Endometrial microvascular endothelial cells (primary cell): Measurements from ENCODE around the gene PTPN18. TPM values are rescaled to one million over a fixed set of nuclear protein-coding genes. Genes with fewer than 3 reads are reported as not detected.
"Not testable (repeated sequence)": the region's sequence is repeated elsewhere in the genome, so short reads cannot be mapped to it uniquely, and the experiment has no call there.

Experiments used
- in situ Hi-C: cut with HindIII; loops from 2 replicates; pipeline ENCODE4 v1.10.0; 2017; ENCODE audit warnings: low sequenced_read_pairs, low pct_unique_long_range_greater_than_20kb; ENCODE audit errors: inconsistent ontology term
- total RNA-seq: library from RNA; depleted of rRNA; stranded (reverse); fragments of >200 nt; gene quantifications from one replicate; pipeline ENCODE4 v1.2.3, GENCODE V29; 2015; ENCODE audit errors: inconsistent ontology term

The PTPN18 gene
- 20.3 TPM for total RNA-seq

DNA sequence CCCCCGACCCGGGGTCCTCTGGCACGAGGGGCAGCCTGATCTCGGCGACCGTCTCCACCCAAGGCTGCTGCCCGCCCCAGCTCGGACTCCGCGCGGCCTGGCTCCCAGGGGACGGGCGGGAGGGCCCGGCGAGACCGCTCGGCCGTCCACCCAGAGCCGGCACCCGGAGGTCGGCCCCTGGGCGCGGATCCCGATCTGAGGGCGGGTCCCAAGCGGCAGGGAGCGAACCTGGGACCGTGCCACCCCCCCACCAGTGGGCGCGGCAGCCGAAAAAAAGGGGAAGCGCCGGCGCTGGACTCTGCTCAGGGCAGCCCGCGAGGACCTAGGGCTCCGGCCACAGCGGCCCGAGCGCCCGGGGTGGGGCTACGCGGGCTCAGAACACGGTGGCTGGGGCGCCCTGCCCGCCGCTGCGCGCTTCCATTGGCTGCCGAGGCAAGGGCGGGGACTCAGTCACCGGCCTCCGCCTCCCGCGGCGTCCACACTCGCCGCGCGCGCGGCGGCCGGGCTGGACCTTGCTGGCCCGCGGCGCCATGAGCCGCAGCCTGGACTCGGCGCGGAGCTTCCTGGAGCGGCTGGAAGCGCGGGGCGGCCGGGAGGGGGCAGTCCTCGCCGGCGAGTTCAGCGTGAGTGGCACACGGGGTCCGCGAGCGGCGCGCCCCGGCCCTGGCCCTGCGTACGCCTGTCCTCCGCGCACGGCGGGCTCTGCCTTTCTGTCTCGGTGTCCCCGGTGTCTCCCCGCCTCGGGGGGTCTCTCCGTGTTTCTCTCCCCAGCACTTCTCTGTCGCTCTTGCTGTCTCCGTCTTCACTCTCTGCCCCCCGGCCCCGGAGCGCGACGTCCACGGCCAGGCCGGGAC is at the start of gene PTPN18:
Gene PTPN18, plus strand, starts transcription at position 479 of the 854 bp plus-strand sequence. Its CDS starts 52 bp downstream, at position 531.
- in situ Hi-C loops: no loop called here

GRCh38 chr2:130307850-130308249 is 48.0 kb upstream of the PTPN18 start:
- in situ Hi-C loops: no loop called here

- in situ Hi-C loops: no loop called here
These were observed 45.0 kb upstream of the PTPN18 start for GRCh38 chr2:130310881-130311280.

- in situ Hi-C loops: no loop called here
These were observed 42.0 kb upstream of the PTPN18 start for GRCh38 chr2:130313812-130314334.

GRCh38 chr2:130314377-130314776 is 41.5 kb upstream of the PTPN18 start:
- in situ Hi-C loops: no loop called here

GRCh38 chr2:130316596-130316995 is 39.3 kb upstream of the PTPN18 start:
- in situ Hi-C loops: no loop called here

- in situ Hi-C loops: no loop called here
These were observed 37.0 kb upstream of the PTPN18 start for GRCh38 chr2:130318906-130319305.

GRCh38 chr2:130319536-130319935 is 36.3 kb upstream of the PTPN18 start:
- in situ Hi-C loops: no loop called here

DNA sequence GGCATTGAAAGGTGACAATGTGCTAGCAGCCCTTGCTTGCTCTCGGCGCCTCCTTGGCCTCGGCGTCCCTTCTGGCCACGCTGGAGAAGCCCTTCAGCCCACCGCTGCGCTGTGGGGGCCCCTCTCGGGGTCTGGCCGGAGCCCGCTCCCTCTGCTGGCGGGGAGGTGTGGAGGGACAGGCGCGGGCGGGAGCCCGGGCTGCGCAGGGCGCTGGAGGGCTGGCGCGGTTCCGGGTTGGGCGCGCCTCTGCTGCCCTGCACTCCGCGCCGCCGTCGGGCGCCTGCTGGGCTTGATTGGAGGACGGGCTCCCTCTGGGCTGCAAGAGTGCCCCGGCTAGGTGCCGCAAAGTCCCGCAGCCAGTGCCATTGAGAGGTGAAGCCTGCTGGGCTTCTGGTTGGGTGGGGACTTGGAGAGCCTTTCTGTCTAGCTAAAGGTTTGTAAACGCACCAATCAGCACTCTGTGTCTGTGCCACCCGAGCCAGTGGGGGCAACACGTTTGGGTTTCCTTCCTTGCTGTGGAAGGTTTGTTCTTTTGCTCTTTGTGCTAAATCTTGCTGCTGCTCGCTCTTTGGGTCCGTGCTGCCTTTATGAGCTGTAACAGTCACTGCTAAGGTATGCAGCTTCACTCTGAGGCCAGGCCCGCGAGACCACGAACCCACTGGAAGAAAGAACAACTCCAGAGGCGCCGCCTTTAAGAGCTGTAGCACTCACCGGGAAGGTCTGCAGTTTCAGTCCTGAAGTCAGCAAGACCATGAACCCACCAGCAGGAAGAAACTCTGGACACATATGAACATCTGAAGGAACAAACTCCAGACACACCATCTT is 27.9 kb upstream of the PTPN18 start:
- in situ Hi-C loops: no loop called here

- in situ Hi-C loops: no loop called here
These were observed 27.1 kb upstream of the PTPN18 start for GRCh38 chr2:130328710-130329109.

GRCh38 chr2:130332271-130333073 is 23.4 kb upstream of the PTPN18 start:
- in situ Hi-C loops: no loop called here

DNA sequence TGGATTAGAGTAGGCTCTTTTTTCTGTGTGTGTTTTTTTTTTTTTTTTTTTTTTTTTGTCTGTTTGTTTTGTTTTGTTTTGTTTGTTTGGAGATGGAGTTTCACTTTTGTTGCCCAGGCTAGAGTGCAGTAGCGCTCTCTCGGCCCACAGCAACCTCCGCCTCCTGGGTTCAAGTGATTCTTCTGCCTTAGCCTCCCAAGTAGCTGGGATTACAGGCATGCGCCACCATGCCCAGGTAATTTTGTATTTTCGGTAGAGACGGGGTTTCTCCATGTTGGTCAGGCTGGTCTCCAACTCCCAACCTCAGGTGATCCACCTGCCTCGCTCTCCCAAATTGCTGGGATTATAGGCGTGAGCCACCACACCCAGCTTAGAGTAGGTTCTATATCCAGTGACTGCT is 22.6 kb upstream of the PTPN18 start:
- in situ Hi-C loops: not testable (repeated sequence)

GRCh38 chr2:130334026-130334425 is 21.8 kb upstream of the PTPN18 start:
- in situ Hi-C loops: no loop called here

DNA sequence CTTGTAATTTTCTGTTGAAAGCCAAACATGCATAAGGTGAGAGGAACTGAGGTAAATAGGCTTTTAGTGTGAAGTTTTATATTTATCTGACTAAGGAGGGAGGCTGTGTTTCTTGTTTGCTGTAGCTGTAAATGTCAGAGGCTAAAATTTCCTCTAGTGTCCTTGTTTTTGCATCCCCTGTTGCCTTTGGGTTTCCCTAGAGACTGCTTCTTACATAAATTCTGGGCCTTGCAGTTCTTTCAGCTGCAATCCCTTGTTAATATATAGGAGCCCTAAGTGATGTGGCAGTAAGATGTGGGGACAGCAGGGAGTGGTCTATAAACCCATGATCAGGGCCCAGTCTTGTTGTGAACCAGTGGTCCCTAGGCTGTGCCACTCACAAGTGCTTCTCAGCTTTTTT is 20.6 kb upstream of the PTPN18 start:
- in situ Hi-C loops: no loop called here

DNA sequence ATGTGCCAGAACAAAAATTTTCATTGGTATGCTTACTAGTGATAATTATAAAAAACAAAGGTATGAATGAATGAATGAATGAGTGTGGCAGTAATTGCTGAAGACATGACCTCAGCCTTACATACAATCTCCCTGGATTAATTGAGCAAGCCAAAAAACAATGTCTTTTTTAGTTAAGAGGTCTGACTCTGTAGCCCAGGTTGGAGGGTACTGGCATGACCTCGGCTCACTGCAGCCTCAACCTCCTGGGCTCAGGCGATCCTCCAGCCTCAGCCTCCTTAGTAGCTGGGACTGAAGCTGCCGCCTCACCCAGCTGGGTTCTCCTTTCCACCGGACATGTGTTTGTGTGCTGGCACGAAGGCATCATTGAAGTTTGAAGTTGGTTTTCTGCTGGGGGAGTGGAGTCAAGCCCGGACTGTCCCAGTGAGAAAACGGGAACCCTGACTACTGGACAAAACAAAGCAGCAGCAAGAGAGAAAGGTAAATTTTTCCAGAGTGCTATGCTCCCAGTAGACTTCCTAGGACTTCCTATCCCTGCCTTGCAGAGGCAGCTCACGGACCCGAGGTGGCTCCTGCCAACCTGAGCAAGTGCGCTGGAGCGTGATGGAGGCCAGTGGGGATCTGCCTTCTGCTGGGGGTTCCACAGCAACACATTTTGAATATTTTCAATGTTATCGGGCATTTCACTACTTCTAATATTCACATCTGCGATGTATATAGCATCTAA is 19.5 kb upstream of the PTPN18 start:
- in situ Hi-C loops: no loop called here

- in situ Hi-C loops: no loop called here
These were observed 18.8 kb upstream of the PTPN18 start for GRCh38 chr2:130336877-130337734.

DNA sequence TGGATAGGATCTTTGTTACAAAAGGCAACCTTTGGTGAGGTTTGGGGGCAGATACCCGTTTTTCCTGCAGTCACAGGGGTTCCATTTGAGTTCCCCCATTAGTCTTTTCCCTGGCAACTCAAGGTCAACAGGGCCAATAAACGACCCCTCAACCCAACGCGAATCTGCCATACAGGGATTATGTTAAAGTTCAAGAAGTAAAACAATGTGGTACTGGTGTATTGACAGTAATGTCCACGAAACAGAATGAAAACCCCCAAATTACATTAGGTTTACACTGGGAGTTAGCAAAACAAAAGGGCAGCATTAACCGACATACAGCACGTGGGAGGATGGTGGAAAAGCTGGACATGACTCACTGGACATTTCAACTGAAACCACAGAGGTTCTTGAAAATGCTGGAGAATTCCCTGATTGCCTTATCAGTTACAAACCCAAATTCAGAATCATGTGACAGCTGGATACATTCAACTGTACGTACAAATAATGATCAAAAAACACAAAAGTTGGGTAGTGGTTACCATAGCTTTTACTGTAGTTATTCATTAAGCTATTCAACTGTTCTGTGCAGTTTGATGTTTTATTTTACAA is 18.0 kb upstream of the PTPN18 start:
- in situ Hi-C loops: no loop called here
